ENCODE data around the gene MAPK8IP1.

The MAPK8IP1 gene

GRCh38 chr11:45926536-45927331 lies 41.3 kb downstream of the MAPK8IP1 start:
- no peak for DNase-seq (ENCODE audit: low spot score)

- DNase-seq (ENCODE audit: low spot score) = no peak
Observed at GRCh38 chr11:45927332-45927683, 41.9 kb downstream of the MAPK8IP1 start.

- no peak for DNase-seq (ENCODE audit: low spot score)
Observed at GRCh38 chr11:45927684-45928413, 42.4 kb downstream of the MAPK8IP1 start.

- DNase-seq (ENCODE audit: low spot score) = no peak
Observed at GRCh38 chr11:45928535-45929215, 43.2 kb downstream of the MAPK8IP1 start.

GRCh38 chr11:45929486-45930030 lies 44.1 kb downstream of the MAPK8IP1 start:
- DNase-seq (ENCODE audit: low spot score) = no peak

GRCh38 chr11:45930031-45930794 lies 44.8 kb downstream of the MAPK8IP1 start:
- DNase-seq (ENCODE audit: low spot score) = no peak

GRCh38 chr11:45930951-45931570 lies 45.6 kb downstream of the MAPK8IP1 start:
- no peak for DNase-seq (ENCODE audit: low spot score)

GRCh38 chr11:45931739-45932138 lies 46.3 kb downstream of the MAPK8IP1 start:
- no peak for DNase-seq (ENCODE audit: low spot score)

- no peak for DNase-seq (ENCODE audit: low spot score)
Observed at GRCh38 chr11:45932217-45932616, 46.8 kb downstream of the MAPK8IP1 start.

- DNase-seq (ENCODE audit: low spot score) = no peak
Observed at GRCh38 chr11:45933131-45933831, 47.8 kb downstream of the MAPK8IP1 start.

GRCh38 chr11:45933846-45934579 lies 48.6 kb downstream of the MAPK8IP1 start:
- no peak for DNase-seq (ENCODE audit: low spot score)

GRCh38 chr11:45934580-45935318 lies 49.3 kb downstream of the MAPK8IP1 start:
- DNase-seq (ENCODE audit: low spot score) = no peak

GRCh38 chr11:45935349-45936064 lies 50.1 kb downstream of the MAPK8IP1 start:
- no peak for DNase-seq (ENCODE audit: low spot score)

- DNase-seq (ENCODE audit: low spot score) = no peak
Observed at GRCh38 chr11:45936511-45937054, 51.1 kb downstream of the MAPK8IP1 start.

- DNase-seq (ENCODE audit: low spot score) = no peak
Observed at GRCh38 chr11:45937916-45938315, 52.5 kb downstream of the MAPK8IP1 start.

GRCh38 chr11:45939836-45940235 lies 54.4 kb downstream of the MAPK8IP1 start:
- no peak for DNase-seq (ENCODE audit: low spot score)

GRCh38 chr11:45941285-45941684 lies 55.8 kb downstream of the MAPK8IP1 start:
- DNase-seq (ENCODE audit: low spot score) = no peak

GRCh38 chr11:45942381-45942780 lies 56.9 kb downstream of the MAPK8IP1 start:
- no peak for DNase-seq (ENCODE audit: low spot score)
